ENCODE data around the gene ZSCAN5B.
"Not testable (repeated sequence)": the region's sequence is repeated elsewhere in the genome, so short reads cannot be mapped to it uniquely, and the experiment has no call there.

Gene ZSCAN5B

DNA sequence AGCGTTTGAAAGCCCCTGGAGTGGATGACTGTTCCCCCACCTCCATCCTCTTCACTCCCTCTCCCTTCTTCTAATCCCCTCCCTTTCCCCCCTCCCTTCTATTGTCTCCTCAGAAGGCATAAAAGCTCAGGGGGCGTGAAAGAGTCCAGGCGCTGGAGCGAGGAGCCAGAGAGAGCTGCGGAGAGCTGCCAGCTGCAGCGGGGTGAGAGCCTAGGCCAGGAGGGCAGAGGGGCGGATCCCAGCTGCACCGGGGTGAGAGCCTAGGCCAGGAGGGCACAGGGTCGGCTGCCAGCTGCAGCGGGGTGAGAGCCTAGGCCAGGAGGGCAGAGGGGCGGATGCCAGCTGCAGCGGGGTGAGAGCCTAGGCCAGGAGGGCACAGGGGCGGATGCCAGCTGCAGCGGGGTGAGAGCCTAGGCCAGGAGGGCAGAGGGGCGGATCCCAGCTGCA is 21.7 kb downstream of the ZSCAN5B start, which contains the start of gene GALP:
TSS of gene GALP (plus strand) at position 148 of the 447 bp plus-strand sequence. CDS start 1,101 bp downstream, outside the sequence.
- not testable (repeated sequence) for H3K27me3 ChIP-seq (ENCODE audit: control insufficient read depth, insufficient read depth, low read length); H3K36me3 ChIP-seq (ENCODE audit: control insufficient read depth, insufficient read depth, low read length); H3K4me1 ChIP-seq (ENCODE audit: control insufficient read depth, insufficient read depth, low read length); H3K9me3 ChIP-seq (ENCODE audit: control insufficient read depth, insufficient read depth, low read length); H3K9ac ChIP-seq (ENCODE audit: low read depth, low read length); H3K27ac ChIP-seq (ENCODE audit: low read depth, low read length); H3K4me3 ChIP-seq (ENCODE audit: low read depth, low read length)

DNA sequence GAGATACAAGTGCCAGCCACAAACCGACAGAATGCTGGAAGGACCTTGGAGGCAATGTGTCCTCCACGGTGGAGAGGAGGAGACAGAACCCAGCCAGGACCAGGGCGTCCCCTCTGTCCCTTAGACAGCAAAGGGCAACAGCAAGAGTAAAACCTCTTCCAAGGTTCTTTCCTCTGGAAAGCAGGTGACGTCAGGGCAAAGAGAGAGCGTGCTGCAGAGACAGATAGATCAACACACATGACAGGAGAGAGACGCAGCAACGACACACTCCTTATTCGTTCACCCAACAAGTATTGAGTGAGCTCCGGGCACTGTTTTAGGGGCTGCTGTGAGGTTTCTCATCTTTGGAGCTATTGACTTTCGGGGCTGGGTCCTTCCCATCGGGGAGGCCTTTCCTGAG is 23.0 kb downstream of the ZSCAN5B start:
- Histone ChIP-seq H3K4me3 (ENCODE audit: low read depth, low read length) (no peak overlapping the region), H3K27ac (ENCODE audit: low read depth, low read length) (no peak overlapping the region), H3K4me1 (ENCODE audit: control insufficient read depth, insufficient read depth, low read length) (peaks cover 3% of the 10 kb centered on the region; the same call in 1 of the 2 replicates), H3K9me3 (ENCODE audit: control insufficient read depth, insufficient read depth, low read length) (no peaks in the 10 kb centered on the region), H3K36me3 (ENCODE audit: control insufficient read depth, insufficient read depth, low read length) (no peaks in the 10 kb centered on the region), H3K9ac (ENCODE audit: low read depth, low read length) (no peak overlapping the region), H3K27me3 (ENCODE audit: control insufficient read depth, insufficient read depth, low read length) (no peaks in the 10 kb centered on the region)

DNA sequence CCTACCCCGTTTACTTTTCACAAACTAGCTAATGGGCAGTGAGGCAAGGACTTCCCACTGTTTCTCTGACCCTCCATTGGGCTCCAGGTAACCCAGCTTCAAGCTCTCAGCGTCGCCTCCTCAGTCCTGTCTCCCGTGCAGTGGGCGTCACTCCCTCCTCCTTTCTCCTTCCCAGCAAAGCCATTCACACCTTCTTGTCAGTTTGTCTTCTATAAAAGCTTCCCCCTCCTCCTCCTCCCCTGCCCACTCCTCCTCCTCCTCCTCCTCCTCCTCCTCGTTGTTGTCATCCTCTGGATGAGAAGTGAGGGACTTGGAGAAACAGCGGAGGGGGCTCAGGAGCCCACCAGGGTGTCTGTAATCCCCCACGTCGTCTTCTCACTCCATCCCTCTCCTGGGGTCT is 23.5 kb downstream of the ZSCAN5B start:
- Histone ChIP-seq H3K27ac (ENCODE audit: low read depth, low read length) (no peak overlapping the region), H3K4me3 (ENCODE audit: low read depth, low read length) (no peak overlapping the region), H3K36me3 (ENCODE audit: control insufficient read depth, insufficient read depth, low read length) (no peaks in the 10 kb centered on the region), H3K27me3 (ENCODE audit: control insufficient read depth, insufficient read depth, low read length) (no peaks in the 10 kb centered on the region), H3K9me3 (ENCODE audit: control insufficient read depth, insufficient read depth, low read length) (no peaks in the 10 kb centered on the region), H3K4me1 (ENCODE audit: control insufficient read depth, insufficient read depth, low read length) (peaks cover 3% of the 10 kb centered on the region; the same call in 1 of the 2 replicates), H3K9ac (ENCODE audit: low read depth, low read length) (no peak overlapping the region)

DNA sequence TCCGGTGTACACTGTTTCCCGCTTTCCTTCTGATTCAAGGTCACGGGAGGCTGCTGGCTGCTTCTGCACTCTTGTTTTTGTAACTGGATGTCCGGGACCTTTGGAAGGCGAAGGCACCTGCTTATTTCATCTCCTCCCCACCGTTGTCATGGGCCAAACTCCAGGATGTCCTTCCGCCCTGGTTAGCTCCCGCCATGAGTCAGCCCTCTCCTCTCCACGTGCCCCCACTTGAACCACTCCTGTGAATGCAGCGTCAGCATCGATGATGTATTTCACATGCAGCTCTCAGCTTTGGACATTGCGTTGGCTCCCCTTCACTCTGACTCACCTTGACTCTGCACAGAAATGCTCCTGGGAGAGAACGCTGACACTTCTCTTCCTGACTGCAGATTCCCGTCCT is 27.3 kb downstream of the ZSCAN5B start:
- Histone ChIP-seq H3K27ac (ENCODE audit: low read depth, low read length) (no peak overlapping the region), H3K4me1 (ENCODE audit: control insufficient read depth, insufficient read depth, low read length) (no peaks in the 10 kb centered on the region)

DNA sequence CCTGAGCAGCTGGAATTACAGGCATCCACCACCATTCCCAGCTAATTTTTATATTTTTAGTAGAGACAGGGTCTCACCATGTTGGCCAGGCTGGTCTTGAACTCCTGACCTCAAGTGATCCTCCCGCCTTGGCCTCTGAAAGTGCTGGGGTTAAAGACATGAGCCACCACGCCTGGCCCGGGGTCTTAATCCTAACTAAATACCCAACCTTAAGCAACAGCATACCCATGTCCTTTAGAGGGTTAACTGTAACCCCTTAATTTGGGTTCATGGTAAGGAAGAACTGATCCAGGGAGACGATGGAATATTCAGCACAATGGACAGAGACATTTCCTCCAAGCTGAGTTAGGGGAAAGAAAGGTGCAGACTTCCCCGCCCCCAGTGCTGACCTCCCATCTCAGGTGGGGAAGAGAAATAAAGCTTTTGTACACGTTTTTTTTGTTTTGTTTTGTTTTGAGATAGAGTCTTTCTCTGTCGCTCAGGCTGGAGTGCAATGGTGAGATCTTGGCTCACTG is 30.5 kb downstream of the ZSCAN5B start:
- no peaks in the 10 kb centered on the region for H3K27me3 ChIP-seq (ENCODE audit: control insufficient read depth, insufficient read depth, low read length)
- no peak overlapping the region for H3K4me3 ChIP-seq (ENCODE audit: low read depth, low read length)
- H3K4me1 ChIP-seq (ENCODE audit: control insufficient read depth, insufficient read depth, low read length) = no peaks in the 10 kb centered on the region
- no peak overlapping the region for H3K9ac ChIP-seq (ENCODE audit: low read depth, low read length)
- H3K9me3 ChIP-seq (ENCODE audit: control insufficient read depth, insufficient read depth, low read length) = no peaks in the 10 kb centered on the region
- H3K36me3 ChIP-seq (ENCODE audit: control insufficient read depth, insufficient read depth, low read length) = no peaks in the 10 kb centered on the region
- H3K27ac ChIP-seq (ENCODE audit: low read depth, low read length) = no peak overlapping the region

More for the DNA sequence above, 27.3 kb downstream of the ZSCAN5B start:
- Histone ChIP-seq H3K9me3 (ENCODE audit: control insufficient read depth, insufficient read depth, low read length) (no peaks in the 10 kb centered on the region), H3K27me3 (ENCODE audit: control insufficient read depth, insufficient read depth, low read length) (no peaks in the 10 kb centered on the region), H3K36me3 (ENCODE audit: control insufficient read depth, insufficient read depth, low read length) (no peaks in the 10 kb centered on the region), H3K9ac (ENCODE audit: low read depth, low read length) (no peak overlapping the region), H3K4me3 (ENCODE audit: low read depth, low read length) (no peak overlapping the region)

DNA sequence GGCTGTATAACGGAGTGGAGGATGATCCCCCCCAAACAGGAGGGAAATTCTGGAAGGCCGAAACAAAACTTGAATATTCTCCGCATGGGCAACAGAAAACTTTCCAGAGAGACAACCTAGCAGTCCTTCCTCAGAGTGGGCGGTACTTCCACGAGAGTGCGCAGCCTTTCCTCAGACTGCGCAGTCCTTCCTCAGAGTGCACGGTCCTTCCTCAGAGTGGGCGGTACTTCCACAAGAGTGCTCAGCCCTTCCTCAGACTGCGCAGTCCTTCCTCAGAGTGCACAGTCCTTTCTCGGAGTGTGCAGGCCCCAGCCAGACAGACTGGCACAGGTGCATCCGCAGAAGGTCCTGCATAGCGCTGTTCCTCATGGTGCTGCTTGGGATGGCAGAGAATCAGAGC is 34.5 kb downstream of the ZSCAN5B start:
- Histone ChIP-seq H3K4me1 (ENCODE audit: control insufficient read depth, insufficient read depth, low read length) (no peaks in the 10 kb centered on the region), H3K36me3 (ENCODE audit: control insufficient read depth, insufficient read depth, low read length) (peaks cover 15% of the 10 kb centered on the region), H3K9me3 (ENCODE audit: control insufficient read depth, insufficient read depth, low read length) (no peaks in the 10 kb centered on the region), H3K27me3 (ENCODE audit: control insufficient read depth, insufficient read depth, low read length) (no peaks in the 10 kb centered on the region), H3K27ac (ENCODE audit: low read depth, low read length) (no peak overlapping the region), H3K9ac (ENCODE audit: low read depth, low read length) (no peak overlapping the region), H3K4me3 (ENCODE audit: low read depth, low read length) (no peak overlapping the region)

DNA sequence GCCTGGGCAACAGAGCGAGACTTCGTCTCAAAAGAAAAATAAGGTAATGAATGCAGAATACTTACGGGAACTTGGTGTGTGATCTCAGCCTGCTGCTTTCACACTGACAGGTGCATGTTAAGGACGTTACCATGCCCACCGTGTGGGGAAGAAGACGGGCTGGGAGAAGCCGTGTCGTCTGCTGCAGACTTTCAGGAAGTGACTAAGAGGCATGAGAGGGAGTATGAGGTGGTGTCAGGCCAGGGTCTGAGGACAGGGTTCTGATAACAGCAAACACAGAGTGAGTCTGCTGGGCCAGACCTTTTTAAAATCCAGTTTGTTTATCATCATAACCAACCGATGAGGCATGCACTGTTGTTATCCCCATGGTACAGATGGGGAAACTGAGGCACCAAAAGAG is 35.3 kb downstream of the ZSCAN5B start:
- Histone ChIP-seq H3K27me3 (ENCODE audit: control insufficient read depth, insufficient read depth, low read length) (no peaks in the 10 kb centered on the region), H3K9ac (ENCODE audit: low read depth, low read length) (no peak overlapping the region), H3K36me3 (ENCODE audit: control insufficient read depth, insufficient read depth, low read length) (peaks cover 20% of the 10 kb centered on the region), H3K4me1 (ENCODE audit: control insufficient read depth, insufficient read depth, low read length) (no peaks in the 10 kb centered on the region), H3K27ac (ENCODE audit: low read depth, low read length) (no peak overlapping the region), H3K4me3 (ENCODE audit: low read depth, low read length) (no peak overlapping the region), H3K9me3 (ENCODE audit: control insufficient read depth, insufficient read depth, low read length) (no peaks in the 10 kb centered on the region)

DNA sequence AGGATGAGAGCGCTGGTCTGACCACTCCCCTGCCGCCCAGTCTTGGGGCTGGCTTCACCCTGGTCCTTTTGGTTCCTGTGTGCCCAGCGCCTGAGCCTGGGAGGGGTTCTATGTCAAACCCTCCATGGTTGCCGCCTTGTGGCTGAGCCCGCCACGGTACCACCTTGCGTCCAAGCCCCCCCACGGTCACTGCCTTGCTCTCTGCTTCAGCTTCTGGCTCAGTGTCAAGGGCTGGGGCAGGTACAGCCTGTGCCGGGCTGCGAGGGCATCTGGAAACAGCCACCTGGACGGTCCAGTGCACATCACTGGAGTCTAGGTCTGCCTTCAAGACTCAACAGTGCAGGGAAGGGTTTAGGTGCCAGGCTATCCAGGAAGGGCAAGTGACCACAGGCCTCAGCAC is 36.0 kb downstream of the ZSCAN5B start:
- H3K9me3 ChIP-seq (ENCODE audit: control insufficient read depth, insufficient read depth, low read length) = no peaks in the 10 kb centered on the region
- peaks cover 20% of the 10 kb centered on the region for H3K36me3 ChIP-seq (ENCODE audit: control insufficient read depth, insufficient read depth, low read length)
- no peak overlapping the region for H3K4me3 ChIP-seq (ENCODE audit: low read depth, low read length)
- H3K27ac ChIP-seq (ENCODE audit: low read depth, low read length) = no peak overlapping the region
- H3K27me3 ChIP-seq (ENCODE audit: control insufficient read depth, insufficient read depth, low read length) = no peaks in the 10 kb centered on the region
- no peak overlapping the region for H3K9ac ChIP-seq (ENCODE audit: low read depth, low read length)
- H3K4me1 ChIP-seq (ENCODE audit: control insufficient read depth, insufficient read depth, low read length) = no peaks in the 10 kb centered on the region

DNA sequence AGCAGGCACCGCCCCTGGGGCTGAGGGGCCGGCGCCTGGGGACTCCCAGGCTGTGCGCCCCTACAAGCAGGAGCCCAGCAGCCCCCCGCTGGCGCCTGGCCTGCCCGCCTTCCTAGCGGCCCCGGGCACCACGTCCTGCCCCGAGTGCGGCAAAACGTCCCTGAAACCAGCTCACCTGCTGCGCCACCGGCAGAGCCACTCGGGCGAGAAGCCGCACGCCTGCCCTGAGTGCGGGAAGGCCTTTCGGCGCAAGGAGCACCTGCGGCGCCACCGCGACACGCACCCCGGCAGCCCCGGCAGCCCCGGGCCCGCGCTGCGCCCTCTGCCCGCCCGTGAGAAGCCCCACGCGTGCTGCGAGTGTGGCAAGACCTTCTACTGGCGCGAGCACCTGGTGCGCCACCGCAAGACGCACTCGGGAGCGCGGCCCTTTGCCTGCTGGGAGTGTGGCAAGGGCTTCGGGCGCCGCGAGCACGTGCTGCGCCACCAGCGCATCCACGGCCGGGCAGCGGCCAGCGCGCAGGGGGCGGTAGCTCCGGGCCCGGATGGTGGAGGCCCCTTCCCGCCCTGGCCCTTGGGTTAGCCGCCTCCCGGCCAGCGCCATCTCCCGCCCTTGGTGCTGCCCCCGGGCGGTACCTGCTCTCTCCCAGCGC is 37.8 kb downstream of the ZSCAN5B start:
- Histone ChIP-seq H3K36me3 (ENCODE audit: control insufficient read depth, insufficient read depth, low read length) (peaks cover 34% of the 10 kb centered on the region), H3K9me3 (ENCODE audit: control insufficient read depth, insufficient read depth, low read length) (no peaks in the 10 kb centered on the region), H3K4me3 (ENCODE audit: low read depth, low read length) (no peak overlapping the region), H3K27ac (ENCODE audit: low read depth, low read length) (no peak overlapping the region), H3K9ac (ENCODE audit: low read depth, low read length) (no peak overlapping the region), H3K27me3 (ENCODE audit: control insufficient read depth, insufficient read depth, low read length) (no peaks in the 10 kb centered on the region), H3K4me1 (ENCODE audit: control insufficient read depth, insufficient read depth, low read length) (no peaks in the 10 kb centered on the region)

DNA sequence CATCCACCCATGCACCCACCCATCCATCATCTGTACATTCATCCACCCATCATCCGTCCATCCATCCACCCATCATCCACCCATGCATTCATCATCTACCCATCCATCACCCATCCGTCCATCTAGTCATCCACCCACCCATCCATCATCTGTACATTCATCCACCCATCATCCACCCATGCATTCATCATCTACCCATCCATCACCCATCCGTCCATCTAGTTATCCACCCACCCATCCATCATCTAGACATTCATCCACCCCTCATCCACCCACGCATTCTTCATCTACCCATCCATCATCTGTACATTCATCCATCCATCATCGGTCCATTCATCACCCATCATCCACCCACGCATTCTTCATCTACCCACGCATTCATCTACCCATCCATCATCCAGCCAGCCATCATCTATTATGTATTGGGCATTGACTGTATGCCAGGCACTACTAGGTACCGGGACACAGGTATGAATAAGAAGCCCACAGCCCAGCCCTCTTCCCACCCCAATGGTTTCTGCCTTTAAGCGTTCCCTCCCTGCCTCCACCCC is 38.5 kb downstream of the ZSCAN5B start:
- no peak overlapping the region for H3K27ac ChIP-seq (ENCODE audit: low read depth, low read length)
- no peak overlapping the region for H3K9ac ChIP-seq (ENCODE audit: low read depth, low read length)
- no peak overlapping the region for H3K4me3 ChIP-seq (ENCODE audit: low read depth, low read length)
- no peaks in the 10 kb centered on the region for H3K9me3 ChIP-seq (ENCODE audit: control insufficient read depth, insufficient read depth, low read length)
- no peaks in the 10 kb centered on the region for H3K4me1 ChIP-seq (ENCODE audit: control insufficient read depth, insufficient read depth, low read length)
- no peaks in the 10 kb centered on the region for H3K27me3 ChIP-seq (ENCODE audit: control insufficient read depth, insufficient read depth, low read length)
- peaks cover 36% of the 10 kb centered on the region for H3K36me3 ChIP-seq (ENCODE audit: control insufficient read depth, insufficient read depth, low read length)

DNA sequence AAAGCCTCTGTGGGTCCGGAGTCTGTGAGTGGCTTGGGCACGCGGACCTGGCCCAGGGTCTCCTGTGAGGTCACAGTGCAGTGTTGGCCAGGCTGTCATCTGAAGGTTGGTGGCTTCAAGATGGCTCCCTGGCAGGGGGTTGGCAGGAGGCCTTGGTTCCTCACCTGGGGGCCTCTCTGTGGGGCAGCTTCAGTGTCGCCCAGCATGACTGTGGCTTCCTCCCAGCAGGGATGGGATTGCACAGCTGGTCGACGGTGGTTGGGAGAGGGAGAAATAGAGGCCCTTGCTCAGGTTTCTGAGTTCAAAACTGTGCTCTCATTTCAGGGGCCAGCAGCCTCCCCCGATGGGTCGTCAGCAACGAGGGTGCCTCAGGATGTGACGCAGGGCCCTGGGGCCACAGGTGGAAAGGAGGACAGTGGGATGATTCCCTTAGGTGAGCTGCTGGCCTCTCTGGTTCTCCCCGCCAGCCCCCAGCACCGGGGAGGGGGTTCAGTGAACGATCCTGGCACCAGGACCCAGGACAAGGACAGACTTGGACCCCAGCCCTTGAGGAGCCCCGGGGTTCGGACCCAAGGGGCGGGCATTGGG is 39.3 kb downstream of the ZSCAN5B start:
- no peaks in the 10 kb centered on the region for H3K27me3 ChIP-seq (ENCODE audit: control insufficient read depth, insufficient read depth, low read length)
- H3K4me1 ChIP-seq (ENCODE audit: control insufficient read depth, insufficient read depth, low read length) = peaks cover 7% of the 10 kb centered on the region
- H3K36me3 ChIP-seq (ENCODE audit: control insufficient read depth, insufficient read depth, low read length) = peaks cover 39% of the 10 kb centered on the region
- no peak overlapping the region for H3K4me3 ChIP-seq (ENCODE audit: low read depth, low read length)
- no peaks in the 10 kb centered on the region for H3K9me3 ChIP-seq (ENCODE audit: control insufficient read depth, insufficient read depth, low read length)
- H3K27ac ChIP-seq (ENCODE audit: low read depth, low read length) = no peak overlapping the region
- H3K9ac ChIP-seq (ENCODE audit: low read depth, low read length) = no peak overlapping the region

Measured in HUES48 (cell line).